ENCODE data around the gene LRPAP1. TPM values are rescaled to one million over a fixed set of nuclear protein-coding genes. Genes with fewer than 3 reads are reported as not detected.
"Not testable (repeated sequence)": the region's sequence is repeated elsewhere in the genome, so short reads cannot be mapped to it uniquely, and the experiment has no call there.

Gene LRPAP1
- total and polyA plus RNA-seq, 2 experiments from 2014 or later, result 231 to 296 TPM

GRCh38 chr4:3514806-3515501, 17.3 kb downstream of the LRPAP1 start:
- no peak overlapping the region for H3K27ac ChIP-seq
- no peak overlapping the region for H3K4me3 ChIP-seq
- TF ChIP-seq CTCF (IDR thresholded peaks at IDR 0.05; ENCODE audit: low read depth, low read length), result peak; percentile 10
- no peaks in the 10 kb centered on the region for H3K4me1 ChIP-seq (ENCODE audit: low read depth)
- H3K9me3 ChIP-seq (ENCODE audit: low read depth), result no peaks in the 10 kb centered on the region
- DNase-seq (ENCODE audit: low read depth in 1 of 2, low spot score in 1 of 2), result peak in 1 of 2 donors; percentile 32
- peaks cover 39% of the 10 kb centered on the region for H3K36me3 ChIP-seq
- H3K27me3 ChIP-seq, result no peaks in the 10 kb centered on the region

GRCh38 chr4:3514221-3514780, 17.9 kb downstream of the LRPAP1 start:
- TF ChIP-seq CTCF (IDR thresholded peaks at IDR 0.05; ENCODE audit: low read depth, low read length), result no peak
- no peaks in the 10 kb centered on the region for H3K27me3 ChIP-seq
- no peak overlapping the region for H3K27ac ChIP-seq
- DNase-seq (ENCODE audit: low read depth in 1 of 2, low spot score in 1 of 2), result no peak
- H3K9me3 ChIP-seq (ENCODE audit: low read depth), result no peaks in the 10 kb centered on the region
- peaks cover 35% of the 10 kb centered on the region for H3K36me3 ChIP-seq
- H3K4me1 ChIP-seq (ENCODE audit: low read depth), result no peaks in the 10 kb centered on the region
- no peak overlapping the region for H3K4me3 ChIP-seq

GRCh38 chr4:3513807-3514206, 18.4 kb downstream of the LRPAP1 start:
- no peaks in the 10 kb centered on the region for H3K9me3 ChIP-seq (ENCODE audit: low read depth)
- H3K36me3 ChIP-seq, result peaks cover 35% of the 10 kb centered on the region
- no peaks in the 10 kb centered on the region for H3K4me1 ChIP-seq (ENCODE audit: low read depth)
- DNase-seq (ENCODE audit: low read depth in 1 of 2, low spot score in 1 of 2), result no peak
- TF ChIP-seq CTCF (IDR thresholded peaks at IDR 0.05; ENCODE audit: low read depth, low read length), result no peak
- no peak overlapping the region for H3K27ac ChIP-seq
- H3K27me3 ChIP-seq, result no peaks in the 10 kb centered on the region
- no peak overlapping the region for H3K4me3 ChIP-seq

GRCh38 chr4:3512719-3513118, 19.5 kb downstream of the LRPAP1 start:
- TF ChIP-seq CTCF (IDR thresholded peaks at IDR 0.05; ENCODE audit: low read depth, low read length), result no peak
- H3K36me3 ChIP-seq, result peaks cover 36% of the 10 kb centered on the region

GRCh38 chr4:3512279-3512678, 19.9 kb downstream of the LRPAP1 start:
- TF ChIP-seq CTCF (IDR thresholded peaks at IDR 0.05; ENCODE audit: low read depth, low read length), result no peak
- DNase-seq (ENCODE audit: low read depth in 1 of 2, low spot score in 1 of 2), result no peak
- H3K4me1 ChIP-seq (ENCODE audit: low read depth), result no peaks in the 10 kb centered on the region
- H3K27me3 ChIP-seq, result no peaks in the 10 kb centered on the region
- H3K4me3 ChIP-seq, result no peak overlapping the region
- H3K9me3 ChIP-seq (ENCODE audit: low read depth), result no peaks in the 10 kb centered on the region
- no peak overlapping the region for H3K27ac ChIP-seq
- H3K36me3 ChIP-seq, result peaks cover 34% of the 10 kb centered on the region

More at GRCh38 chr4:3512719-3513118, 19.5 kb downstream of the LRPAP1 start:
- DNase-seq (ENCODE audit: low read depth in 1 of 2, low spot score in 1 of 2), result no peak
- Histone ChIP-seq H3K9me3 (ENCODE audit: low read depth) (no peaks in the 10 kb centered on the region), H3K4me3 (no peak overlapping the region), H3K4me1 (ENCODE audit: low read depth) (no peaks in the 10 kb centered on the region), H3K27ac (no peak overlapping the region), H3K27me3 (no peaks in the 10 kb centered on the region)

GRCh38 chr4:3511601-3512000, 20.6 kb downstream of the LRPAP1 start:
- peaks cover 29% of the 10 kb centered on the region for H3K36me3 ChIP-seq
- DNase-seq (ENCODE audit: low read depth in 1 of 2, low spot score in 1 of 2); H3K4me1 ChIP-seq (ENCODE audit: low read depth); H3K27me3 ChIP-seq; H3K4me3 ChIP-seq; H3K9me3 ChIP-seq (ENCODE audit: low read depth); H3K27ac ChIP-seq: not testable (repeated sequence)
